GM12878 (cell line): ENCODE results near the gene TRAPPC11. TPM values are rescaled to one million over a fixed set of nuclear protein-coding genes. Genes with fewer than 3 reads are reported as not detected.

Experiments
- ATAC-seq: fragments of 200-7000 bp; cut with Tn5 transposase; 3 replicates; pipeline ENCODE4 v1.9.1; 2020; ENCODE audit warnings: mild to moderate bottlenecking, moderate library complexity
- BruUV-seq: library from RNA; stranded (reverse); fragments of 400-500 nt; replicated peaks from 2 replicates; lab custom pipeline; 2021; lab: Mats Ljungman, UMichigan
- CTCF ChIA-PET: fragments of 300-600 bp; sonication (Branson Sonifier 250); formaldehyde crosslinking; extraction: SDS; loops from one replicate; lab custom pipeline; 2021; ENCODE audit warnings: inconsistent platforms; lab: Yijun Ruan, JAX
- POLR2A ChIA-PET: fragments of 350-600 bp; formaldehyde crosslinking; extraction: SDS; loops from one replicate; lab custom pipeline; 2021; ENCODE audit warnings: inconsistent platforms; lab: Charles Lee
- RAD21 ChIA-PET: fragments of 300-600 bp; sonication (Branson Sonifier 250); formaldehyde crosslinking; loops from one replicate; lab custom pipeline; 2023; ENCODE audit warnings: antibody characterized with exemption; ENCODE audit not compliant: unreplicated experiment; lab: Charles Lee
- SMC1A ChIA-PET: fragments of 300-600 bp; sonication (Branson Sonifier 250); formaldehyde crosslinking; loops from one replicate; lab custom pipeline; 2023; ENCODE audit not compliant: unreplicated experiment, uncharacterized antibody; lab: Charles Lee
- DNase-seq: peaks from one replicate; pipeline ENCODE4 v3.0.0-alpha.2; 2011; ENCODE audit warnings: low read depth, low spot score
- FAIRE-seq: peaks from 3 replicates; lab custom pipeline; 2011; peaks lifted over from hg19 to GRCh38; lab: Jason Lieb, UNC
- H2AFZ ChIP-seq: 2 replicates; pipeline ENCODE4 v1.6.0; 2011; ENCODE audit warnings: low read depth, low read length, control low read depth; ENCODE audit not compliant: control insufficient read depth
- H3K27ac ChIP-seq: 2 replicates; pipeline ENCODE4 v1.5.1; 2011; ENCODE audit warnings: control low read depth; ENCODE audit not compliant: control insufficient read depth, insufficient read depth
- H3K27me3 ChIP-seq, 2 experiments: replicated peaks in 1 of 2; 2 replicates each; pipeline versions ENCODE4 v1.6.0 to v1.6.1; 2011; ENCODE audit warnings: low read length in 1 of 2; ENCODE audit not compliant: control insufficient read depth in 2 of 2, insufficient read depth in 2 of 2
- H3K36me3 ChIP-seq, 2 experiments: 2 replicates each; pipeline ENCODE4 v1.5.1; 2011; ENCODE audit warnings: low read length in 1 of 2; ENCODE audit not compliant: control insufficient read depth in 2 of 2, insufficient read depth in 2 of 2
- H3K4me1 ChIP-seq: 2 replicates; pipeline ENCODE4 v1.6.1; 2011; ENCODE audit warnings: mild to moderate bottlenecking, low read length, moderate library complexity, mixed read lengths; ENCODE audit not compliant: control insufficient read depth, insufficient read depth
- H3K4me2 ChIP-seq: 2 replicates; pipeline ENCODE4 v1.6.0; 2011; ENCODE audit warnings: control low read depth; ENCODE audit not compliant: control insufficient read depth, insufficient read depth
- H3K4me3 ChIP-seq: fragments of 200-600 bp; sonication (generic); 2 replicates; pipeline ENCODE4 v1.5.1; 2016
- H3K79me2 ChIP-seq: 2 replicates; pipeline ENCODE4 v1.6.0; 2011; ENCODE audit warnings: low read length; ENCODE audit not compliant: control insufficient read depth, insufficient read depth
- H3K9ac ChIP-seq: 2 replicates; pipeline ENCODE4 v1.8.0; 2011; ENCODE audit warnings: low read length, control low read depth, mixed read lengths; ENCODE audit not compliant: control insufficient read depth, insufficient read depth
- H3K9me3 ChIP-seq: replicated peaks from 3 replicates; pipeline ENCODE4 v1.5.1; 2011; ENCODE audit warnings: mild to moderate bottlenecking, low read length; ENCODE audit not compliant: control insufficient read depth, insufficient read depth
- H4K20me1 ChIP-seq: 2 replicates; pipeline ENCODE4 v1.6.0; 2011; ENCODE audit not compliant: control insufficient read depth, insufficient read depth
- ASH2L ChIP-seq: fragments of 300-600, 200-600 bp; sonication (generic); IDR thresholded peaks from 2 replicates; pipeline ENCODE4 v1.6.1; 2017; ENCODE audit warnings: low read depth, mild to moderate bottlenecking, borderline replicate concordance
- BMI1 ChIP-seq: fragments of 450-650 bp; IDR thresholded peaks from 2 replicates; pipeline ENCODE4 v1.6.1; 2016; ENCODE audit warnings: mild to moderate bottlenecking, moderate library complexity, borderline replicate concordance
- CBX3 ChIP-seq: fragments of 200-600 bp; sonication (generic); IDR thresholded peaks from 2 replicates; pipeline ENCODE4 v1.6.1; 2016; ENCODE audit warnings: low read depth, borderline replicate concordance
- DPF2 ChIP-seq: fragments of 450-650 bp; IDR thresholded peaks from 2 replicates; pipeline ENCODE4 v1.6.1; 2017; ENCODE audit warnings: mild to moderate bottlenecking
- IKZF1 ChIP-seq: fragments of 450-650 bp; conservative IDR thresholded peaks from 2 replicates; pipeline ENCODE4 v1.6.1; 2017; ENCODE audit warnings: antibody characterized with exemption, mild to moderate bottlenecking
- JUNB ChIP-seq: IDR thresholded peaks from 2 replicates; pipeline ENCODE4 v1.6.1; 2016; ENCODE audit warnings: antibody characterized with exemption, mild to moderate bottlenecking
- MTA2 ChIP-seq: fragments of 450-650 bp; IDR thresholded peaks from 2 replicates; pipeline ENCODE4 v1.6.1; 2016; ENCODE audit warnings: low read depth, mild to moderate bottlenecking, moderate library complexity
- PAX8 ChIP-seq: fragments of 450-650 bp; IDR thresholded peaks from 2 replicates; pipeline ENCODE4 v1.6.1; 2017; ENCODE audit warnings: mild to moderate bottlenecking, moderate library complexity
- POLR2AphosphoS2 ChIP-seq: IDR thresholded peaks from 2 replicates; pipeline ENCODE4 v1.6.1; 2011; ENCODE audit warnings: low read depth, mild to moderate bottlenecking, low read length, improper control_type of control experiment, moderate library complexity
- POU2F2 ChIP-seq: IDR thresholded peaks from 3 replicates; pipeline ENCODE4 v1.6.1; 2011; ENCODE audit warnings: low read depth, mild to moderate bottlenecking, low read length, borderline replicate concordance
- TCF12 ChIP-seq: IDR thresholded peaks from 2 replicates; pipeline ENCODE4 v1.6.1; 2011; ENCODE audit warnings: low read depth, mild to moderate bottlenecking, low read length
- WGBS: methylation state at CpG from one replicate; pipeline ENCODE4 v1.1.6; 2016; ENCODE audit warnings: low lambda C conversion rate; ENCODE audit not compliant: insufficient replicate concordance, insufficient coverage; ENCODE audit errors: missing lambda C conversion rate; 5-methylcytosine and 5-hydroxymethylcytosine counted together
- in situ Hi-C: fragments of 300-500 bp; cut with MboI; formaldehyde crosslinking; loops from 9 replicates; pipeline ENCODE4 v1.14.3; 2018; ENCODE audit warnings: mixed read lengths
- intact Hi-C: fragments of 100-400 bp; cut with micrococcal nuclease; formaldehyde crosslinking; loops from one replicate; pipeline ENCODE4 v1.14.2; 2022; ENCODE audit not compliant: unreplicated experiment
- polyA plus RNA-seq, 11 experiments: library from polyadenylated mRNA; depleted of rRNA in 4 of 11; unstranded in 6 of 11; stranded (reverse) in 5 of 11; fragments of >200 nt; fragmentation: Nextera tagmentation in 4 of 11; fragmentation: Illumina TruSeq in 1 of 11; extraction: Ambion mirVana in 4 of 11; extraction: Trizol in 1 of 11; gene quantifications; 1 replicate in 1 of 11; 2 replicates in 10 of 11; pipeline versions ENCODE4 v1.2.1 to v1.2.3, GENCODE V29; 2011 to 2016; ENCODE audit warnings: inconsistent platforms in 2 of 11, missing spikeins in 2 of 11, low read depth in 1 of 11
- total RNA-seq, 4 experiments: library from RNA; depleted of rRNA in 3 of 4; stranded (reverse); fragments of >200 nt in 3 of 4; fragmentation: Illumina TruSeq in 1 of 4; extraction: Trizol in 1 of 4; gene quantifications; 2 replicates each; pipeline versions ENCODE4 v1.2.1 to v1.2.3, GENCODE V29; 2013 to 2021
- TF ChIP-seq, protein P1 (sequence below): IDR thresholded peaks from 2 replicates; pipeline ENCODE4 v1.6.1; 2011; ENCODE audit warnings: low read depth, low read length, improper control_type of control experiment, borderline replicate concordance
- TF ChIP-seq, protein P2 (sequence below): IDR thresholded peaks from 2 replicates; pipeline ENCODE4 v1.6.1; 2011; ENCODE audit warnings: borderline replicate concordance, low read depth, mild to moderate bottlenecking, moderate library complexity, mixed read lengths, low read length; ENCODE audit not compliant: insufficient read depth; ENCODE audit errors: extremely low read length
- TF ChIP-seq, protein P3 (sequence below): fragments of 450-650 bp; IDR thresholded peaks from 2 replicates; pipeline ENCODE4 v1.6.1; 2017; ENCODE audit warnings: low read depth, mild to moderate bottlenecking, moderate library complexity
- TF ChIP-seq, protein P4 (sequence below): IDR thresholded peaks from 2 replicates; pipeline ENCODE4 v1.6.1; 2012; ENCODE audit warnings: low read depth, low read length, improper control_type of control experiment

TRAPPC11 gene
- total and polyA plus RNA-seq, 10 of the 15 experiments (the other 5 are each of a cell fraction or from before 2014, with no cell fraction given): 7.3 to 40.5 (median 22.3) TPM

DNA sequence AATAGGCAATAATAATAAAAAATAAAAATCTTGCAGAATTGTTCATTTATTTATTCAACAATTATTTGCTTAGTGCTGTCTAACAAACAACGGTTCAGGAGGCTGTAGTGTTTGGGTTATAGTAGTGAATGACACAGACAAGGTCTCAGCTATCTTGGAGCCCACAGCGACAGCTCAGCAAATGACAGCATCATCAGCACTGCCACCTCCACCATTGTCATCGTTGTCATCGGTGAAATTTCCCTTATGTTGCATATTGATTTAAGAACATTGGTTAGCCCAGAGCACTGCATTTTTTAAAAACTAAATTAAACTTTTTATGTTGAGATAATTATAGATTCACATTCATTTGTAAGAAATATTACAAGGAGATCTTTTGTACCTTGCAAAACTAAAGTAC lies 79.9 kb downstream of the TRAPPC11 start (continued):
- TF ChIP-seq PAX8: no peak
- no peak for TF ChIP-seq TCF12
- no peak for TF ChIP-seq BMI1
- TF ChIP-seq, protein P1, sequence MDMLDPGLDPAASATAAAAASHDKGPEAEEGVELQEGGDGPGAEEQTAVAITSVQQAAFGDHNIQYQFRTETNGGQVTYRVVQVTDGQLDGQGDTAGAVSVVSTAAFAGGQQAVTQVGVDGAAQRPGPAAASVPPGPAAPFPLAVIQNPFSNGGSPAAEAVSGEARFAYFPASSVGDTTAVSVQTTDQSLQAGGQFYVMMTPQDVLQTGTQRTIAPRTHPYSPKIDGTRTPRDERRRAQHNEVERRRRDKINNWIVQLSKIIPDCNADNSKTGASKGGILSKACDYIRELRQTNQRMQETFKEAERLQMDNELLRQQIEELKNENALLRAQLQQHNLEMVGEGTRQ: no peak
- TF ChIP-seq POLR2AphosphoS2: no peak
- TF ChIP-seq, protein P2, sequence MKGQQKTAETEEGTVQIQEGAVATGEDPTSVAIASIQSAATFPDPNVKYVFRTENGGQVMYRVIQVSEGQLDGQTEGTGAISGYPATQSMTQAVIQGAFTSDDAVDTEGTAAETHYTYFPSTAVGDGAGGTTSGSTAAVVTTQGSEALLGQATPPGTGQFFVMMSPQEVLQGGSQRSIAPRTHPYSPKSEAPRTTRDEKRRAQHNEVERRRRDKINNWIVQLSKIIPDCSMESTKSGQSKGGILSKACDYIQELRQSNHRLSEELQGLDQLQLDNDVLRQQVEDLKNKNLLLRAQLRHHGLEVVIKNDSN: no peak
- TF ChIP-seq DPF2: no peak
- no peak for TF ChIP-seq JUNB
- no peak for TF ChIP-seq CBX3
- no peak for TF ChIP-seq MTA2

DNA sequence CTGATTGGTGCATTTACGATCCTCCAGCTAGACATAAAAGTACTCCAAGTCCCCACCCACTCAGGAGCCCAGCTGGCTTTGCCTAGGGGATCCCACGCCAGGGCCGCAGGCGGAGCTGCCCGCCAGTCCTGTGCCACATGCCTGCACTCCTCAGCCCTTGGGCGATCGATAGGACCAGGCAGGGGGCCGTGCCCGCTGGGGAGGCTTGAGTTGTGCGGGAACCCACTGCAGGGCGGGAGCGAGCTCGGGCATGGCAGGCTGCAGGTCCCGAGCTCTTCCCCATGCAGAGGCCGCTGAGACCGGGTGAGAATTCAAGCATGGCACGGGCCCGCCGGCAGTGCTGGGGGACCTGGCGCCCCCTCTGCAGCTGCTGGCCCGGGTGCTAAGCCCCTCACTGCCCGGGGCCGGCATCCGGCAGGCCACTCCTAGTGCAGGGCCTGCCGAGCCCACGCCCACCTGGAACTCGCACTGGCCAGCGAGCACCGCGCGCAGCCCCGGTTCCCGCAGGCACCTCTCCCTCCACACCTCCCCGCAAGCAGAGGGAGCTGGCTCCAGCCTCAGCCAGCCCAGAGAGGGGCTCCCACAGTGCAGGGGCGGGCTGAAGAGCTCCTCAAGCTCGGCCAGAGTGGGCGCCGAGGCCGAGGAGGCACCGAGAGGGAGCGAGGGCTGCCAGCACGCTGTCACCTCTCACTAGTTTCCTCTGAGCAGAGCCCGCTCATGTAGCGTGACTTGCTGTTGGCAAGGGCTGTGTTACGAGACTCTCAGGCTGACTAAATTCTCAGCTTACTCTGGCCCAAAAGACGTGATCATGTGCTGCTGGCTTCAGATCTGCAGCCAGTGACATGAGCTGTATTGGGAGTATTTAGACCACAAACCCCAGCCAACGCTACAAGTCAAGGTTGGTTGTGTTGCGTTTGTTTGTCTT lies 87.5 kb downstream of the TRAPPC11 start:
- Histone ChIP-seq H3K27ac (no peak overlapping the region), H3K9ac (no peak overlapping the region), H3K4me2 (no peak overlapping the region), H3K4me3 (no peak overlapping the region), H2AFZ (no peak overlapping the region), H3K36me3 (no peaks in the 10 kb centered on the region), H3K27me3 (no peaks in the 10 kb centered on the region), H4K20me1 (no peaks in the 10 kb centered on the region), H3K9me3 (no peaks in the 10 kb centered on the region; the same call in 2 of the 3 replicates), H3K79me2 (no peaks in the 10 kb centered on the region), H3K4me1 (no peaks in the 10 kb centered on the region)
- ChIA-PET RAD21 (no interaction called here), SMC1A (interaction anchor here (0.6 to 1.1 kb wide), 4 partner anchors 14 to 1064 kb away, joined by 3 to 5 read pairs (median 3); no protein-coding TSS in a partner anchor), CTCF (no interaction called here), POLR2A (interaction anchor here (1.2 kb wide), 1 partner anchor 15 kb away, joined by 7 read pairs; no protein-coding TSS in a partner anchor)
- in situ Hi-C loops: no loop called here
- WGBS: 64% methylated on average over 43 of the region's 48 CpGs
- intact Hi-C loops: no loop called here
- ATAC-seq: peak; percentile 85
- DNase-seq: peak; percentile 47
- no TSS peak for BruUV-seq
- FAIRE-seq: no peak
- TF ChIP-seq, protein P3, sequence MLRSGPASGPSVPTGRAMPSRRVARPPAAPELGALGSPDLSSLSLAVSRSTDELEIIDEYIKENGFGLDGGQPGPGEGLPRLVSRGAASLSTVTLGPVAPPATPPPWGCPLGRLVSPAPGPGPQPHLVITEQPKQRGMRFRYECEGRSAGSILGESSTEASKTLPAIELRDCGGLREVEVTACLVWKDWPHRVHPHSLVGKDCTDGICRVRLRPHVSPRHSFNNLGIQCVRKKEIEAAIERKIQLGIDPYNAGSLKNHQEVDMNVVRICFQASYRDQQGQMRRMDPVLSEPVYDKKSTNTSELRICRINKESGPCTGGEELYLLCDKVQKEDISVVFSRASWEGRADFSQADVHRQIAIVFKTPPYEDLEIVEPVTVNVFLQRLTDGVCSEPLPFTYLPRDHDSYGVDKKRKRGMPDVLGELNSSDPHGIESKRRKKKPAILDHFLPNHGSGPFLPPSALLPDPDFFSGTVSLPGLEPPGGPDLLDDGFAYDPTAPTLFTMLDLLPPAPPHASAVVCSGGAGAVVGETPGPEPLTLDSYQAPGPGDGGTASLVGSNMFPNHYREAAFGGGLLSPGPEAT: peak; percentile 16; the same call in 1 of the 2 replicates
- TF ChIP-seq ASH2L: no peak
- no peak for TF ChIP-seq POU2F2
- TF ChIP-seq, protein P4, sequence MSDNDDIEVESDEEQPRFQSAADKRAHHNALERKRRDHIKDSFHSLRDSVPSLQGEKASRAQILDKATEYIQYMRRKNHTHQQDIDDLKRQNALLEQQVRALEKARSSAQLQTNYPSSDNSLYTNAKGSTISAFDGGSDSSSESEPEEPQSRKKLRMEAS: no peak
- peak; percentile 26 for TF ChIP-seq IKZF1
